Small intestine (tissue), 7 donors: ENCODE results near the gene TMEM144. TPM values are rescaled to one million over a fixed set of nuclear protein-coding genes. Genes with fewer than 3 reads are reported as not detected.

Experiments used
- DNase-seq, 2 donors: peaks; one replicate each; pipeline versions ENCODE4 v3.0.0 to v3.0.0-alpha.2; 2013
- FAIRE-seq: peaks from 2 replicates; lab custom pipeline; 2012; peaks lifted over from hg19 to GRCh38; lab: Jason Lieb, UNC
- H3K27ac ChIP-seq, 3 donors: one replicate each; pipeline ENCODE4 v1.5.1; 2013; ENCODE audit warnings: low read length in 2 of 3, mild to moderate bottlenecking in 2 of 3, control low read depth in 1 of 3, inconsistent platforms in 1 of 3, low read depth in 1 of 3, moderate library complexity in 1 of 3
- H3K27me3 ChIP-seq, 3 donors: one replicate each; pipeline ENCODE4 v1.6.1; 2013; ENCODE audit warnings: low read length in 3 of 3, inconsistent platforms in 1 of 3; ENCODE audit not compliant: control insufficient read depth in 3 of 3, insufficient read depth in 3 of 3
- H3K36me3 ChIP-seq, 3 donors: one replicate each; pipeline ENCODE4 v1.6.1; 2013; ENCODE audit warnings: low read length in 3 of 3, inconsistent platforms in 1 of 3, low read depth in 1 of 3, mild to moderate bottlenecking in 1 of 3, moderate library complexity in 1 of 3; ENCODE audit not compliant: control insufficient read depth in 3 of 3, insufficient read depth in 2 of 3
- H3K4me1 ChIP-seq, 3 donors: one replicate each; pipeline ENCODE4 v1.6.1; 2013; ENCODE audit warnings: low read length in 2 of 3, inconsistent platforms in 1 of 3, low read depth in 1 of 3, mild to moderate bottlenecking in 1 of 3, moderate library complexity in 1 of 3; ENCODE audit not compliant: control insufficient read depth in 3 of 3, insufficient read depth in 2 of 3
- H3K4me3 ChIP-seq, 3 donors: one replicate each; pipeline ENCODE4 v1.5.1; 2013; ENCODE audit warnings: low read length in 3 of 3, control low read depth in 1 of 3, inconsistent platforms in 1 of 3, low read depth in 1 of 3, mild to moderate bottlenecking in 1 of 3, moderate library complexity in 1 of 3
- H3K9me3 ChIP-seq, 2 donors: one replicate each; pipeline ENCODE4 v1.6.1; 2013; ENCODE audit warnings: low read depth in 1 of 2, low read length in 1 of 2; ENCODE audit not compliant: control insufficient read depth in 2 of 2, insufficient read depth in 1 of 2
- WGBS, 3 donors: extraction: QIAGEN DNeasy Blood & Tissue Kit; methylation state at CpG; one replicate each; pipeline ENCODE4 v1.1.7; 2013; 5-methylcytosine and 5-hydroxymethylcytosine counted together
- polyA plus RNA-seq, 4 donors: library from polyadenylated mRNA; stranded (reverse) in 3 of 4; unstranded in 1 of 4; fragments of 200-250 nt in 3 of 4; fragments of 120-200 nt in 1 of 4; gene quantifications; one replicate each; pipeline versions ENCODE4 v1.2.1 to v1.2.3, GENCODE V29; 2013
- donor health status: healthy with polysubstance abuse.
- donor health status: control.
- donor health status: control.
- donor health status: Bipolar disorder and iron deficiency.
- donor health status: healthy.

The TMEM144 gene
- polyA plus RNA-seq, 4 donors, result 10.1 to 120 (median 13.6) TPM

GRCh38 chr4:158250321-158250720 is 40.0 kb downstream of the TMEM144 start:
- Histone ChIP-seq H3K27me3 (no peaks in the 10 kb centered on the region), H3K4me1 (peaks cover 0 to 8% (median 0%) of the 10 kb centered on the region in 3 donors), H3K9me3 (no peaks in the 10 kb centered on the region), H3K4me3 (no peak overlapping the region), H3K36me3 (peaks cover 0 to 17% (median 3%) of the 10 kb centered on the region in 3 donors), H3K27ac (peak overlapping the region in 2 of 3 donors; percentile 11 to 61)
- 0 to 23% (median 7%) methylated on average over 2 of the region's 2 CpGs for WGBS, 3 donors
- no peak for FAIRE-seq
- DNase-seq, result peak; percentile 61 to 69

- FAIRE-seq, result no peak
- no peak overlapping the region for H3K27ac ChIP-seq
- H3K4me3 ChIP-seq, result no peak overlapping the region
- WGBS, 3 donors, result 33 to 36% (median 35%) methylated on average over 6 of the region's 6 CpGs
- H3K36me3 ChIP-seq, result peaks cover 0 to 10% (median 3%) of the 10 kb centered on the region in 3 donors
- H3K9me3 ChIP-seq, result no peaks in the 10 kb centered on the region
- peak; percentile 65 to 72 for DNase-seq
- no peaks in the 10 kb centered on the region for H3K27me3 ChIP-seq
- peaks cover 0 to 8% (median 0%) of the 10 kb centered on the region in 3 donors for H3K4me1 ChIP-seq
Observed at GRCh38 chr4:158253350-158253980, 43.2 kb downstream of the TMEM144 start.

- 81 to 87% (median 86%) methylated on average over 2 of the region's 2 CpGs for WGBS, 3 donors
- no peak for DNase-seq
- no peak overlapping the region for H3K4me3 ChIP-seq
- no peaks in the 10 kb centered on the region for H3K27me3 ChIP-seq
- H3K27ac ChIP-seq, result no peak overlapping the region
- no peaks in the 10 kb centered on the region for H3K9me3 ChIP-seq
- H3K36me3 ChIP-seq, result peaks cover 0 to 10% (median 3%) of the 10 kb centered on the region in 3 donors
- FAIRE-seq, result no peak
- peaks cover 0 to 8% (median 0%) of the 10 kb centered on the region in 3 donors for H3K4me1 ChIP-seq
Observed at GRCh38 chr4:158254292-158254691, 44.0 kb downstream of the TMEM144 start.

- Histone ChIP-seq H3K9me3 (no peaks in the 10 kb centered on the region), H3K27me3 (no peaks in the 10 kb centered on the region), H3K27ac (no peak overlapping the region), H3K36me3 (peaks cover 0 to 10% (median 3%) of the 10 kb centered on the region in 3 donors), H3K4me3 (no peak overlapping the region), H3K4me1 (peaks cover 0 to under 1% (median 0%) of the 10 kb centered on the region in 3 donors)
- peak; percentile 5 for FAIRE-seq
- DNase-seq, result peak; percentile 46 to 50
- 41 to 49% (median 46%) methylated on average over 3 of the region's 3 CpGs for WGBS, 3 donors
Observed at GRCh38 chr4:158255727-158256324, 45.5 kb downstream of the TMEM144 start.

- H3K4me1 ChIP-seq, result no peaks in the 10 kb centered on the region
- no peaks in the 10 kb centered on the region for H3K36me3 ChIP-seq
- no peak for FAIRE-seq
- 41 to 44% (median 44%) methylated on average over 3 of the region's 3 CpGs for WGBS, 3 donors
- no peaks in the 10 kb centered on the region for H3K27me3 ChIP-seq
- H3K9me3 ChIP-seq, result no peaks in the 10 kb centered on the region
- DNase-seq, result peak in 1 of 2 donors; percentile 32
- H3K4me3 ChIP-seq, result no peak overlapping the region
- no peak overlapping the region for H3K27ac ChIP-seq
Observed at GRCh38 chr4:158259955-158260575, 49.8 kb downstream of the TMEM144 start.

GRCh38 chr4:158261480-158261879 is 51.2 kb downstream of the TMEM144 start:
- H3K4me1 ChIP-seq, result no peaks in the 10 kb centered on the region

GRCh38 chr4:158268553-158268952 is 58.3 kb downstream of the TMEM144 start:
- Histone ChIP-seq H3K27ac (no peak overlapping the region), H3K9me3 (no peaks in the 10 kb centered on the region), H3K4me3 (no peak overlapping the region), H3K4me1 (no peaks in the 10 kb centered on the region), H3K36me3 (peaks cover 0 to 5% (median 0%) of the 10 kb centered on the region in 3 donors), H3K27me3 (no peaks in the 10 kb centered on the region)
- DNase-seq, result no peak
- WGBS, 3 donors, result 74 to 90% (median 80%) methylated on average over 2 of the region's 2 CpGs
- no peak for FAIRE-seq

More at GRCh38 chr4:158261480-158261879, 51.2 kb downstream of the TMEM144 start:
- no peak overlapping the region for H3K27ac ChIP-seq
- no peaks in the 10 kb centered on the region for H3K9me3 ChIP-seq
- FAIRE-seq (no peak), DNase-seq (no peak)
- H3K4me3 ChIP-seq, result no peak overlapping the region
- WGBS, 3 donors, result 85 to 89% (median 87%) methylated on average over 4 of the region's 4 CpGs
- no peaks in the 10 kb centered on the region for H3K27me3 ChIP-seq
- no peaks in the 10 kb centered on the region for H3K36me3 ChIP-seq

- peak in 1 of 2 donors; percentile 59 for DNase-seq
- WGBS, 3 donors, result 37 to 60% (median 51%) methylated on average over 5 of the region's 5 CpGs
- no peak for FAIRE-seq
- Histone ChIP-seq H3K27ac (peak overlapping the region in 1 of 3 donors; percentile 67), H3K9me3 (peaks cover 0 to 2% of the 10 kb centered on the region in 2 donors), H3K4me3 (no peak overlapping the region), H3K36me3 (peaks cover 0 to 7% (median 0%) of the 10 kb centered on the region in 3 donors), H3K27me3 (no peaks in the 10 kb centered on the region), H3K4me1 (peaks cover 0 to 5% (median 0%) of the 10 kb centered on the region in 3 donors)
Observed at GRCh38 chr4:158274636-158275035, 64.3 kb downstream of the TMEM144 start.
